ENCODE measurements around the gene RAVER1. TPM values are rescaled to one million over a fixed set of nuclear protein-coding genes. Genes with fewer than 3 reads are reported as not detected.

RAVER1 gene
- total and polyA plus RNA-seq, 2 donors (not counting 3 experiments of a cell fraction or from before 2014, with no cell fraction given) = 5.2 to 47.6 TPM

DNA sequence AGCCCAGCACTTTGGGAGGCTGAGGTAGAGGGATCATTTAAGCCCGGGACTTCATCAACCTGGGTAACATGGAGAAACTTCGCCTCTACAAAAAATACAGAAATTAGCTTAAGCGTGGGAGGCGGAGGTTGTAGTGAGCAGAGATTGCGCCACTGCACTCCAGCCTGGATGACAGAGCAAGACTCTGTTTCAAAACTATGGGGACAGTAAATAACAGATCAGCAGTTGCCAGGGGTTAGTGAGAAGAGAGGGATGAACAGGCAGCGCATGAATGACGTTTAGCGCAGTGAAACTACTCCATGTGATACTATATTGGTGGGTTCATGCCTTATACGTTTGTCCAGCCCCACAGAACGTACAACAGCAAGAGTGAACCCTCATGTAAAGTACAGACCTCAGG is 13.2 kb upstream of the RAVER1 start:
- Histone ChIP-seq H2AFZ (ENCODE audit: low read depth, low read length) (no peak overlapping the region), H3K4me3 (replicated peaks in 1 of 3; ENCODE audit: insufficient read depth in 1 of 3, low read depth in 1 of 3, low read length in 3 of 3) (no peak overlapping the region), H3K27ac (ENCODE audit: insufficient read depth, low read depth, low read length) (no peak overlapping the region), H4K20me1 (replicated peaks; ENCODE audit: control insufficient read depth, extremely low read depth, insufficient read depth, low read length) (no peaks in the 10 kb centered on the region), H3K79me2 (ENCODE audit: control insufficient read depth, insufficient read depth, low read length) (no peaks in the 10 kb centered on the region), H3K9me3 (replicated peaks; ENCODE audit: control insufficient read depth, insufficient read depth, low read length) (no peaks in the 10 kb centered on the region), H3K27me3 (ENCODE audit: control insufficient read depth in 2 of 2, insufficient read depth in 2 of 2, low read length in 2 of 2) (no peaks in the 10 kb centered on the region), H3K9ac (replicated peaks; ENCODE audit: extremely low read depth, insufficient read depth, low read length) (no peak overlapping the region), H3K4me2 (ENCODE audit: insufficient read depth, low read length) (no peak overlapping the region), H3K9me1 (replicated peaks; ENCODE audit: control insufficient read depth, extremely low read depth, insufficient read depth, low read length) (no peaks in the 10 kb centered on the region), H3K4me1 (ENCODE audit: control insufficient read depth, extremely low read depth, insufficient read depth, low read length) (no peaks in the 10 kb centered on the region), H3K36me3 (ENCODE audit: control insufficient read depth in 2 of 2, extremely low read depth in 1 of 2, insufficient read depth in 2 of 2, low read length in 2 of 2) (peaks cover 0 to 8% of the 10 kb centered on the region in 2 experiments)
- intact Hi-C loops (cut with micrococcal nuclease) (no loop called here), dilution Hi-C loops (cut with MboI; ENCODE audit: extremely low pct_ligation_motif_present, low sequenced_read_pairs) (no loop called here)
- FAIRE-seq (no peak), DNase-seq (ENCODE audit: low read depth, low spot score) (no peak)
- POLR2A ChIA-PET = no interaction called here
- BruUV-seq (replicated peaks) = no TSS peak
- CTCF ChIA-PET = no interaction called here
- TF ChIP-seq EZH2 (IDR thresholded peaks at IDR 0.05; ENCODE audit: borderline replicate concordance, low read depth, low read length, severe bottlenecking) = no peak
- TF ChIP-seq, protein P1, sequence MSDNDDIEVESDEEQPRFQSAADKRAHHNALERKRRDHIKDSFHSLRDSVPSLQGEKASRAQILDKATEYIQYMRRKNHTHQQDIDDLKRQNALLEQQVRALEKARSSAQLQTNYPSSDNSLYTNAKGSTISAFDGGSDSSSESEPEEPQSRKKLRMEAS (IDR thresholded peaks at IDR 0.05; ENCODE audit: insufficient read depth, insufficient read length) = no peak
- TF ChIP-seq JUN (IDR thresholded peaks at IDR 0.05; ENCODE audit: borderline replicate concordance, insufficient read depth, insufficient read length, low read depth) = no peak

DNA sequence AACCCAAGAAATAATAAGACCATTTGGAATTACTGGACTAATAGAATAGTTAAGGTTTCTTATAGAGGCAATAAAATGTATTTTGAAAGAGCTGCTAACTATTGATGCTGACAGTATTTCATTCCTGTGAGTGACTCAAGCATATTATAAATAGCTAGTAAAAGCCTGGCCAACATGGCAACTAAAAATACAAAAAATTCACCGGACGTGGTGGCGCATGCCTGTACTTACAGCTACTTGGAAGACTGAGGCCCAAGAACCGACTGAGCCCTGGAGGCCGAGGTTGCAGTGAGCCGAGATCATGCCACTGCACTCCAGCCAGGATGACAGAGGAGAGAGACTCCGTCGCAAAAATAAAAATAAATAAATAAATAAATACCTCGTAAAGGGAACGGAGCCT is 11.5 kb upstream of the RAVER1 start:
- Histone ChIP-seq H3K9me3 (replicated peaks; ENCODE audit: control insufficient read depth, insufficient read depth, low read length) (no peaks in the 10 kb centered on the region), H3K9ac (replicated peaks; ENCODE audit: extremely low read depth, insufficient read depth, low read length) (no peak overlapping the region), H3K4me3 (replicated peaks in 1 of 3; ENCODE audit: insufficient read depth in 1 of 3, low read depth in 1 of 3, low read length in 3 of 3) (no peak overlapping the region), H3K9me1 (replicated peaks; ENCODE audit: control insufficient read depth, extremely low read depth, insufficient read depth, low read length) (no peaks in the 10 kb centered on the region), H3K4me2 (ENCODE audit: insufficient read depth, low read length) (no peak overlapping the region), H2AFZ (ENCODE audit: low read depth, low read length) (no peak overlapping the region), H3K27ac (ENCODE audit: insufficient read depth, low read depth, low read length) (no peak overlapping the region), H3K4me1 (ENCODE audit: control insufficient read depth, extremely low read depth, insufficient read depth, low read length) (no peaks in the 10 kb centered on the region), H4K20me1 (replicated peaks; ENCODE audit: control insufficient read depth, extremely low read depth, insufficient read depth, low read length) (no peaks in the 10 kb centered on the region), H3K79me2 (ENCODE audit: control insufficient read depth, insufficient read depth, low read length) (no peaks in the 10 kb centered on the region), H3K36me3 (ENCODE audit: control insufficient read depth in 2 of 2, extremely low read depth in 1 of 2, insufficient read depth in 2 of 2, low read length in 2 of 2) (no peaks in the 10 kb centered on the region), H3K27me3 (ENCODE audit: control insufficient read depth in 2 of 2, insufficient read depth in 2 of 2, low read length in 2 of 2) (no peaks in the 10 kb centered on the region)
- BruUV-seq (replicated peaks) = no TSS peak
- POLR2A ChIA-PET = no interaction called here
- CTCF ChIA-PET = interaction anchor here (1.6 to 2.5 kb wide), 3 partner anchors 10 to 86 kb away, joined by 6 to 9 read pairs (median 8); no protein-coding TSS in a partner anchor
- TF ChIP-seq FOS (IDR thresholded peaks at IDR 0.05; ENCODE audit: borderline replicate concordance, insufficient read depth, low read length) (no peak), MYC (IDR thresholded peaks at IDR 0.05; ENCODE audit: low read depth, low read length) (no peak), GATA2 (IDR thresholded peaks at IDR 0.05; ENCODE audit: insufficient read depth, insufficient read length, low read depth, low read length) (no peak), JUN (IDR thresholded peaks at IDR 0.05; ENCODE audit: borderline replicate concordance, insufficient read depth, insufficient read length, low read depth) (no peak), POLR2AphosphoS5 (IDR thresholded peaks at IDR 0.05; ENCODE audit: insufficient read depth, low read depth, low read length) (no peak), EZH2 (IDR thresholded peaks at IDR 0.05; ENCODE audit: borderline replicate concordance, low read depth, low read length, severe bottlenecking) (no peak)
- TF ChIP-seq, protein P1 (IDR thresholded peaks at IDR 0.05; ENCODE audit: insufficient read depth, insufficient read length) = no peak
- DNase-seq (ENCODE audit: low read depth, low spot score) (no peak), FAIRE-seq (no peak)
- intact Hi-C loops (cut with micrococcal nuclease) = no loop called here
- dilution Hi-C loops (cut with MboI; ENCODE audit: extremely low pct_ligation_motif_present, low sequenced_read_pairs) = no loop called here

Measured in endothelial cell of umbilical vein (primary cell).